ENCODE data around the gene DHODH. TPM values are rescaled to one million over a fixed set of nuclear protein-coding genes. Genes with fewer than 3 reads are reported as not detected.
A peak's percentile ranks its signal among the peaks of the same experiment; 100 is the strongest.

Gene DHODH
- total RNA-seq, 1 donor from 2014 or later: 3.5 TPM

DNA sequence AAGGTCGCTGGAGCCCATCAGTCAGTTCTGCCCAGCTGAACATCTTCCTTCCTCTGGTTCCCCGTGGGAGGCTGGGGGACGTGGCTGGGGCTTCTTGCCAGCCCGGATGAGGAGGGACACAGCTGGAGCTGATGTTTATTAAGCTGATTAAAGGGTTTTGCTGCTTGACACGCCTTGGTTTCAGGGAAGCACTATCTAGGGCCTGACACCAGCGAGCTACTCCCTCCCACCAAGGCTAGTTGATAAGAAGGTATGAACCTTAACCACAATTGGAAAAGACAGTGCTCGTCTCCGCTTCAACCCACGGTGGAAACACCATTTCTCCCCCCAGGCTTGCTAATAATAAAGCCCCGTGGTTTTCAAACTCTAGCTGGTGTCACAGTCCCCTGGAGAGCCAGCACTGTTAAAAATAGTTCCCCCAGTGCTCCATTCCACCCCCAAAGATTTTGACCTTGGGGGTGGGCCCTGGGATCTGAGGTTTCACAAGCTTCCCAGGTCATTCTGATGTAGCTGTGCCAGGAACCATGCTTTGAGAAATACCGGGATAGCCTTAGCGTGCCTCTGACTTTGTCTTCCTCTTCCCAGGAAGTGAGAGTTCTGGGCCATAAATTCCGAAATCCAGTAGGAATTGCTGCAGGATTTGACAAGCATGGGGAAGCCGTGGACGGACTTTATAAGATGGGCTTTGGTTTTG is 5.5 kb downstream of the DHODH start:
- no peak for DNase-seq (ENCODE audit: low read depth in 2 of 2)

DNA sequence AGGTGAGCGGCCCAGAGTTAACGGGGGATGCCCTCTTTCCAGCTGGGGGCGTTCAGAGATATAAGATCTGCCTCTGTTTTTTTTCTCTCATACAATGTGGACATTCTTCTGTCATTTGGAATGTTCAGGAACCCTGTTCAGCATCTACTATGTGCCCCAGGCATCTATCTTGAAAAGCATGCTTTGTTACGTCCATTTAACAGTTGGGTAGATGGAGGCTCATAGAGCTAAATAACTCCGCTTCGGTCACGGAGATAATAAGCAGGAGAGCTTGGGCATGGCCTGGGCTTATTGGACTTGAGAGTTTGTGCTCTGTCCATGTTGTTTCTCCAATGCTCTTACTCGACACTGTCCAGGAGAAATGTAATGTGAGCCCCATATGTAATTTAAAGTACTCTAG is 6.1 kb downstream of the DHODH start:
- no peak for DNase-seq (ENCODE audit: low read depth in 2 of 2)

GRCh38 chr16:72015124-72015523 is 6.6 kb downstream of the DHODH start:
- DNase-seq (ENCODE audit: low read depth in 2 of 2): no peak

GRCh38 chr16:72018470-72018869 is 9.9 kb downstream of the DHODH start:
- no peak for DNase-seq (ENCODE audit: low read depth in 2 of 2)

GRCh38 chr16:72021043-72021442 is 12.5 kb downstream of the DHODH start:
- DNase-seq (ENCODE audit: low read depth in 2 of 2): no peak

- no peak for DNase-seq (ENCODE audit: low read depth in 2 of 2)
These were observed 13.6 kb downstream of the DHODH start for GRCh38 chr16:72022127-72022526.

GRCh38 chr16:72023962-72024361 is 15.4 kb downstream of the DHODH start:
- DNase-seq (ENCODE audit: low read depth in 2 of 2): peak in 1 of 2 donors; percentile 77

- DNase-seq (ENCODE audit: low read depth in 2 of 2): no peak
These were observed 16.4 kb downstream of the DHODH start for GRCh38 chr16:72024862-72025382.

DNA sequence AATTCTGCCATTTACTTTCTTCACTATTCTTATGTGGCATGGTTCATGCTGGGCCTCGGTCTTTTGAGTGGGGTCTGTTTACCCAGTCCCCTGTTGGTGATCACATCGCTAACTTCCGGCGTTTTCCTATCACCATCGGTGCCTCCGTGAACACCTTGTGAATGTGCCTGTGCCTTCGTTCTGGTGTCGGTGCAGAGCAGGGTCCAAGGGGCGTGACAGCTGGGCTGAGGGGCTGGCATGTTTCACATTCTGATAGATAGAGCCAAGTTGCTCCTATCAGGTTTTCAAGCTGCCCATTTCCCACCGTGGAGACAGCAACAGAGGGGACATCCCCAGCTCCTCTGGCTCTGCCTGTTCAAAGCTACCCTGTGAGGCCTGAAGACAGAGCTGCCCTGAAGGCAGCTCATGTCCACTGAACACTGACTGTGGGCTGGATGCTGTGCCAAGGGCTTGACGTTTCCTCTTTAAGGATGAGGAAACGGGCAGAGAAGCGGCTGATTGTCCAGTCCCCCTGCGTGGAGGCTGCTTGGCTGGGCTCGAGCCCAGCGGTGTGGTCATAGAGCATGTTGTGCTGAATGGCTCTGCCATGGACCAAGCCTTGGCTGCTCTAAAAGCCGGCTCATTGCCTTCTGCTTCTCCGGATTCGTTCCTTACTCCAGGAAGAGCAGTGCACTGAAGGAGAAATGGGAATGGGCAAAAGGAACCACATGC is 17.0 kb downstream of the DHODH start:
- DNase-seq (ENCODE audit: low read depth in 2 of 2): no peak

- no peak for DNase-seq (ENCODE audit: low read depth in 2 of 2)
These were observed 19.3 kb downstream of the DHODH start for GRCh38 chr16:72027669-72028378.

DNA sequence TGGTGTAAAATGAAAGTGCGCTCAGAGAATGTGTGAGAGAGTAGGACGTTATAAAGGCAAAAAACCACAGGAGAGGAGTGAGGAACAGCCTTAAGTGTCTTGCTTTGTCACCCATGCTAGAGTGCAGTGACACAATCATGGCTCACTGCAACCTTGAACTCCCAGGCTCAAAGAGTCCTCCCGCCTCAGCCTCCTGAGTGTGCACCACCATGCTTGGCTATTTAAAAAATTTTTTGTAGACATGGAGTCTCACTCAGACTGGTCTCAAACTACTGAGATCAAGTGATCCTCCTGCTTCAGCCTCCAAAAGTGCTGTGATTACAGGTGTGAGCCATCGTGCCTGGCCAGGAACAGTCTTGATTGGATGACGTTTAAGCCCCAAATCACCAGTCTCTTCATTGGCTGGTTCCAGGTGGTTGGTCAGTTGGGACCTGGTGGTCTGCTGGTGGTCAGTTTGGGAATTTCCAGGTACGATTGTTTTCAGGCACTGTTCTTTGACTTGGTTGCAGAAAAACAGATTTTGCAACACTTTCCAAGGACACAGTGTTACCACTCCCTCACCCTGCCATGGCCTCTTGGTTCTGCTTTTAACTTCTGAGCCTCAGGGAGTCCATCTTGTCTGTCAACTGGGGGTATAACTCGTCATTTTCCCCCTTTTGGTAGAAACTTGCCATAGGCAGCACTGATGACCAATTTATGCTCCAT is 21.2 kb downstream of the DHODH start:
- DNase-seq (ENCODE audit: low read depth in 2 of 2): no peak

- DNase-seq (ENCODE audit: low read depth in 2 of 2): peak; percentile 31 to 68
These were observed 24.9 kb downstream of the DHODH start for GRCh38 chr16:72033437-72033836.

- no peak for DNase-seq (ENCODE audit: low read depth in 2 of 2)
These were observed 27.6 kb downstream of the DHODH start for GRCh38 chr16:72036098-72036497.

DNA sequence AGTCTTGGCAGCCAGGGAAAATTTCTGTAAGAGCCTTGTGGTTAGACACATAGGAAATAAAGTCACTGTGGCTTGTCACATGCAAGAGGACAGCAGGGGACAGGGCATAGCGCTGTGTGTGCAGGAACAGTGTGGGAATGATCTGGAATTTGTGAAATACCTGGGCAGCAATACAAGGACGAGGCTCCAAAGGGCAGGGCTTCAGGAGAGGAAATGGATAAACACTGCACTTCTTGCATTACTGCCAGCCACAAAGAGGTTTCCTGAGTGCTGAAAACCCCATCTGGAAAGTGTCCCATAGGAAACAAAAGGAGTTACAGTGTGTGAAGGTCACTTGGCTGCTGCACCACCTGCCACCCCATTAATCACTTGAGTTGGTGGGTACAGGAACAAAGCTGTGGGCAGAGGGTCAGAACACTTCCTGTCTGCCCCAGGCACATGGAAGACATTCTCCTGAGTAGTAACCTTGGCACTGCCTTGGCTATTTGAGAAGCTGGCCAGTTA is 33.7 kb downstream of the DHODH start:
- DNase-seq (ENCODE audit: low read depth in 2 of 2): peak; percentile 3 to 23

DNA sequence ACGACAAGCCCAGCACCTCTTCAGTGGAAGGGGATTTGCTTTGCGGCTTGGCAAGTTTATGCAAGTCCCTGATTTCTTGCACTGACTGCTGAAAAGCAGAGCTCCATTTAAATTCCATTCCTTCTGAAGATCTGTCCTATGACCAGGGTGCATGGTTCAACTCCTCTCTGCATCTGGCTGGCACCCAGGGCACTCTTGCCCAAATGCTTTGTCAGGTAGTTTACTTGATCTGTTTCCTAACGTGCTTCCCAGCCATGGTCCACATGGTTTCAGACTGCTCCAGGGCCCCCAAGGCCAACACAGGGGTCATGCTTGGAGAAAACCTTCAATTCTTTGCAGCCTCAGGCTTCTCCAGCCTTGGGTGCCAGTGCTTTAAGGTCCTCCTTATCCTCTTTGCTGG is 34.5 kb downstream of the DHODH start:
- DNase-seq (ENCODE audit: low read depth in 2 of 2): no peak

DNA sequence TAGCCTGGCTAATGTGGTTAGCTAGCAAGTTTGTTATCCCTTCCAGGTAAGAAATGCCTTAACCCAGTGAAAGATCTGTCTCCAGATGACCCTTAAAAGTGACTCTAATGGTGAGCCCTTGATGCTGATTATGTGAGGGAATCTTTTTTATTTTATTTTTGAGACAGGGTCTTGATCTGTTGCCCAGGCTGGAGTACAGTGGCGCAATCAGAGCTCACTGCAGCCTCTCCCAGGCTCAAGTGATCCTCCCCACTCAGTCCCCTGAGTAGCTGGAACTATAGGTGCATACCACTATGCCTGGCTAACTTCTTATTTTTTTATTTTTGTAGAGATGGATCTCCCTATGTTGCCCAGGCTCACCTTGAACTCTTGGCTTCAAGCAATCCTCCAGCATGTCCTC is 35.0 kb downstream of the DHODH start:
- DNase-seq (ENCODE audit: low read depth in 2 of 2): no peak

DNA sequence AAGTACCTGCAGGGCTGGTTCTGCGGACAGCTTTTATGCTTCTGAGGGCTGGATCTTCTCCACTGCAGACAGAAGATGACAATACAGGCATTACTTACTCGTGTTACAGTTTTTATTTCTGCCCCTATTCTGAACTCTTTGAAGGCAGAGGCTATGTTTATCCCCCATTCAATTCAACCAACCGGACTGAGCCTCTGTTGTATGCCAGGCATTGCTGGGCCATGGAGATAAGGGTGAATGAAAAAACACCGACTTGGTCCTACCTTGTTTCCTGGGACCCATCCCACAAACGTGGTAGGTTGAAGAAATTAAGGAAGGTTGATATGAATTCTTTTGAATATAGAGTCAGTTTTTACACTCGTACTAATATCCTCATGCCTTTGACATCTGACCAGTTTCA is 35.8 kb downstream of the DHODH start:
- no peak for DNase-seq (ENCODE audit: low read depth in 2 of 2)

DNA sequence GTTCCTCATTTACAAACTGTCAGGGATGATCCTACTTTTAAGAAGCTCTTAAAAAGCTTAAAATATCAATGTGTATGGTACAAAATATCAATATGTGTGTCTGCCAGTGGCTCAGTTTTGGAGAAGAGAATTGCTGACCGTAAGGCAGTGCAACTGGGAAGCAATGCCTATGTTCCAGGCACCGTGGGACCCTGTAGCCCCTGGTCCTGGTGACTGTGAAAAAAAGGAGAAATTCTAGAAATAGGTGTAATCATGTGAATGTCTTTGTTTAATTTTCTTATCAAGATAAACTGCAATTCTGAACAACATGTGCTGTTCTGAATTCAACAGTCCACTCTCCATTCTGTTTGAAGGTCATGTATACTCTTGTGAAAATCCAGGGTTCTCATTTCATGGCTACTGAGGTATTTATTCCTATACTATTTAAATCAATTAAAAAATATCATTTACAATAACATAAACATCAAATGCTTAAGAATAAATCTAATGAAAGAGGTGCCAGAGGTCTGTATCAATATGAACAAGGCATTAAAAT is 36.3 kb downstream of the DHODH start:
- no peak for DNase-seq (ENCODE audit: low read depth in 2 of 2)

DNA sequence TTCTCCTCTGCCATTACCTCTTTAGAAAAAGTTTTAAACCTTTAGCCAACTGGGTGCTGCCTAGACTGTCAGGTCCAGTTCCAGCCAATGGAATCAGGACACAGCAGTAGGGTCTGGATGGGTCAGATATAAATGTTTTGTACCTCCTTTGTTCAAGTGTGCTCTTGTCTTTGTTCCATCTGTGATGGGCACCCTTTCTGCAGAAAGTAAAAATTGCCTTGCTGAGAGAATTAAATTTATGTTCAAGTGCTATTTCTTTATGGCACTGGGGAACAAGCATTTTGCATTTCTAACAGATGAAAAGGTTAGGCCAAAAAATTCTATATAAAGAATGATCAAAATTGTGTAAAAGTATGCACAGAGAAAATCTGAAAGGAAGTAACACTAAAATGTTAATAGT is 40.6 kb downstream of the DHODH start:
- DNase-seq (ENCODE audit: low read depth in 2 of 2): no peak

DNA sequence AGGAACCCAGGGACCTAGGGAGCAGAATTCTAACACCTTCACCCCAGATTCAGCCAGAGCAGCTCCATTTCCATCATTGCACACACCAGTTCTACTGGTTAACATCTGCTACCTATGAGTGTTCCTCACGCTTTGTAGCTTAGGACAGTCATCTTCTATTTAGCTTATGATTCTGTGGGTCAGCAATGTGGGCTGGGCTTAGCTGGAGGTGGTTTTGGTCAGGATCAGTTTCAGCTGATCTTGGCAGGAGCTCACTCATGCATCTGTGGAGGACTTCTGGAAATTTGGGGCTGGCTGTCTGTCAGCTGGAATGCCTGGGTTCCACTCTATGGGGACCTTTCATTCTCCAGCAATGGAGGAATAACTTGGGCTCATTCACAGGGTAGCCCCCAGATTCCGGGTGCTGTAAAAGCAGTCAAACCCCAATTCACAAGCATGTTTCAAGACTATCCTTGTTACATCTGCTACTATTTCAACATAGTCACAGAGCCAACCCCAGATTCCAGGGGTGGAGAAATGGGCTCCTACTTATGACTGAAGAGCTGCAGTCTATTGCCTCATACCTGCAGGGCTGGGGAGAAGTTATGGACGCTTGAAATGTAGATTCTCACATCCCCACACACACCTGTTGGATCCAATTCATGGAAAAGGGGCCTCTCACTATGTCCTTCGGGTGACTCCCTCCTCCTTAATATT is 42.4 kb downstream of the DHODH start:
- DNase-seq (ENCODE audit: low read depth in 2 of 2): no peak

GRCh38 chr16:72051818-72052217 is 43.3 kb downstream of the DHODH start:
- DNase-seq (ENCODE audit: low read depth in 2 of 2): no peak

Data from dermis microvascular lymphatic vessel endothelial cell (primary cell).